ENCODE measurements around the gene TNIK.

GRCh38 chr3:171469376-171469775 lies 9.2 kb upstream of the TNIK start:
- TF ChIP-seq CREB1 (CRISPR knock-in tag; IDR thresholded peaks at IDR 0.05; ENCODE audit: low read depth) = no peak
- TF ChIP-seq CTCF (conservative IDR thresholded peaks at IDR 0.05; ENCODE audit: low read depth in 2 of 2) = no peak
- no peak for TF ChIP-seq EZH2phosphoT487 (IDR thresholded peaks at IDR 0.05; ENCODE audit: unreplicated experiment)
- TF ChIP-seq EZH2 (IDR thresholded peaks at IDR 0.05; ENCODE audit: low read depth, unreplicated experiment) = no peak
- TF ChIP-seq, protein P1, sequence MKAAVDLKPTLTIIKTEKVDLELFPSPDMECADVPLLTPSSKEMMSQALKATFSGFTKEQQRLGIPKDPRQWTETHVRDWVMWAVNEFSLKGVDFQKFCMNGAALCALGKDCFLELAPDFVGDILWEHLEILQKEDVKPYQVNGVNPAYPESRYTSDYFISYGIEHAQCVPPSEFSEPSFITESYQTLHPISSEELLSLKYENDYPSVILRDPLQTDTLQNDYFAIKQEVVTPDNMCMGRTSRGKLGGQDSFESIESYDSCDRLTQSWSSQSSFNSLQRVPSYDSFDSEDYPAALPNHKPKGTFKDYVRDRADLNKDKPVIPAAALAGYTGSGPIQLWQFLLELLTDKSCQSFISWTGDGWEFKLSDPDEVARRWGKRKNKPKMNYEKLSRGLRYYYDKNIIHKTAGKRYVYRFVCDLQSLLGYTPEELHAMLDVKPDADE (IDR thresholded peaks at IDR 0.05) = no peak
- no peak for TF ChIP-seq POLR2AphosphoS5 (IDR thresholded peaks at IDR 0.05; ENCODE audit: low read depth)
- no peak for TF ChIP-seq NANOG (IDR thresholded peaks at IDR 0.05; ENCODE audit: borderline replicate concordance)
- TF ChIP-seq JUNB (IDR thresholded peaks at IDR 0.05; ENCODE audit: unreplicated experiment) = no peak
- TF ChIP-seq, protein P2, sequence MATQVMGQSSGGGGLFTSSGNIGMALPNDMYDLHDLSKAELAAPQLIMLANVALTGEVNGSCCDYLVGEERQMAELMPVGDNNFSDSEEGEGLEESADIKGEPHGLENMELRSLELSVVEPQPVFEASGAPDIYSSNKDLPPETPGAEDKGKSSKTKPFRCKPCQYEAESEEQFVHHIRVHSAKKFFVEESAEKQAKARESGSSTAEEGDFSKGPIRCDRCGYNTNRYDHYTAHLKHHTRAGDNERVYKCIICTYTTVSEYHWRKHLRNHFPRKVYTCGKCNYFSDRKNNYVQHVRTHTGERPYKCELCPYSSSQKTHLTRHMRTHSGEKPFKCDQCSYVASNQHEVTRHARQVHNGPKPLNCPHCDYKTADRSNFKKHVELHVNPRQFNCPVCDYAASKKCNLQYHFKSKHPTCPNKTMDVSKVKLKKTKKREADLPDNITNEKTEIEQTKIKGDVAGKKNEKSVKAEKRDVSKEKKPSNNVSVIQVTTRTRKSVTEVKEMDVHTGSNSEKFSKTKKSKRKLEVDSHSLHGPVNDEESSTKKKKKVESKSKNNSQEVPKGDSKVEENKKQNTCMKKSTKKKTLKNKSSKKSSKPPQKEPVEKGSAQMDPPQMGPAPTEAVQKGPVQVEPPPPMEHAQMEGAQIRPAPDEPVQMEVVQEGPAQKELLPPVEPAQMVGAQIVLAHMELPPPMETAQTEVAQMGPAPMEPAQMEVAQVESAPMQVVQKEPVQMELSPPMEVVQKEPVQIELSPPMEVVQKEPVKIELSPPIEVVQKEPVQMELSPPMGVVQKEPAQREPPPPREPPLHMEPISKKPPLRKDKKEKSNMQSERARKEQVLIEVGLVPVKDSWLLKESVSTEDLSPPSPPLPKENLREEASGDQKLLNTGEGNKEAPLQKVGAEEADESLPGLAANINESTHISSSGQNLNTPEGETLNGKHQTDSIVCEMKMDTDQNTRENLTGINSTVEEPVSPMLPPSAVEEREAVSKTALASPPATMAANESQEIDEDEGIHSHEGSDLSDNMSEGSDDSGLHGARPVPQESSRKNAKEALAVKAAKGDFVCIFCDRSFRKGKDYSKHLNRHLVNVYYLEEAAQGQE (IDR thresholded peaks at IDR 0.05; ENCODE audit: unreplicated experiment) = no peak
- TF ChIP-seq ZNF331 (CRISPR knock-in tag; IDR thresholded peaks at IDR 0.05; ENCODE audit: low read depth) = no peak
- TF ChIP-seq STAT1 (IDR thresholded peaks at IDR 0.05; ENCODE audit: unreplicated experiment) = no peak
